ENCODE results near the gene MAST3. TPM values are rescaled to one million over a fixed set of nuclear protein-coding genes. Genes with fewer than 3 reads are reported as not detected.
A peak's percentile ranks its signal among the peaks of the same experiment; 100 is the strongest.

Gene MAST3
- total and polyA plus RNA-seq, 2 donors (not counting 1 experiment from before 2014, with no cell fraction given): 43.5 to 85.5 TPM

GRCh38 chr19:18058208-18059009 lies 39.2 kb upstream of the MAST3 start:
- peak; percentile 96 for ATAC-seq (ENCODE audit: low read depth)
- peak overlapping the region; percentile 62 for H2AFZ ChIP-seq (ENCODE audit: insufficient read depth, low read depth, low read length, poor library complexity, severe bottlenecking)
- peak overlapping the region; percentile 65 for H3K4me3 Mint-ChIP-seq
- TF ChIP-seq EZH2 (IDR thresholded peaks at IDR 0.05; ENCODE audit: borderline replicate concordance, insufficient read depth, low read depth, low read length, poor library complexity, severe bottlenecking): no peak
- TF ChIP-seq CTCF (IDR thresholded peaks at IDR 0.05): peak; percentile 96
- peaks cover 11 to 13% of the 10 kb centered on the region in 2 donors for H3K4me1 ChIP-seq (ENCODE audit: control insufficient read depth in 2 of 2, insufficient read depth in 2 of 2, low read length in 2 of 2)
- CTCF ChIA-PET: interaction anchor here (0.7 to 12.1 kb wide), 25 partner anchors 11 to 194 kb away, joined by 3 to 345 read pairs (median 4); partner anchors contain the start of genes ARRDC2, CCDC124, IL12RB1 and MAST3
- H3K79me2 ChIP-seq (ENCODE audit: control insufficient read depth, insufficient read depth, low read length): no peaks in the 10 kb centered on the region
- peak overlapping the region; percentile 55 for H3K9ac ChIP-seq (ENCODE audit: low read length)
- no peaks in the 10 kb centered on the region for H3K9me3 Mint-ChIP-seq (ENCODE audit: insufficient read depth)
- peaks cover 0 to 5% of the 10 kb centered on the region in 2 experiments for H3K36me3 ChIP-seq (replicated peaks in 1 of 2; ENCODE audit: control extremely low read depth in 1 of 2, control insufficient read depth in 1 of 2, extremely low read depth in 1 of 2, insufficient read depth in 2 of 2, low read length in 1 of 2)
- peaks cover 20% of the 10 kb centered on the region for H3K4me1 Mint-ChIP-seq
- no peaks in the 10 kb centered on the region for H4K20me1 ChIP-seq (ENCODE audit: control insufficient read depth, insufficient read depth, low read length, poor library complexity, severe bottlenecking)
- H3K27me3 Mint-ChIP-seq: no peaks in the 10 kb centered on the region
- POLR2A ChIA-PET: interaction anchor here (0.5 to 4.2 kb wide), 11 partner anchors 14 to 133 kb away, joined by 4 to 41 read pairs (median 6); partner anchors contain the start of gene ARRDC2
- H3K4me3 ChIP-seq (ENCODE audit: control extremely low read depth in 1 of 5, extremely low read depth in 1 of 5, insufficient read depth in 1 of 5, low read depth in 2 of 5, low read length in 4 of 5): peak overlapping the region in 3 of 5 experiments; percentile 21 to 23 (median 23)
- peak; percentile 90 for DNase-seq
- H3K4me2 ChIP-seq (replicated peaks; ENCODE audit: low read depth, low read length, poor library complexity, severe bottlenecking): peak overlapping the region; percentile 72
- peaks cover 0 to 7% (median 0%) of the 10 kb centered on the region in 3 donors for H3K9me3 ChIP-seq (ENCODE audit: control extremely low read depth in 1 of 3, control insufficient read depth in 2 of 3, insufficient read depth in 1 of 3, low read length in 2 of 3)
- intact Hi-C loops (cut with micrococcal nuclease): loop anchor here (1.0 to 5.0 kb wide), 5 partner anchors 13 to 120 kb away; no protein-coding TSS in a partner anchor
- peak overlapping the region; percentile 89 for H3K27ac Mint-ChIP-seq
- H3K27ac ChIP-seq (ENCODE audit: low read length in 2 of 2): peak overlapping the region; percentile 67 to 71
- WGBS (ENCODE audit: insufficient coverage): 3% methylated on average over 27 of the region's 34 CpGs
- H3K27me3 ChIP-seq (replicated peaks in 1 of 4; ENCODE audit: control extremely low read depth in 1 of 4, control insufficient read depth in 3 of 4, insufficient read depth in 4 of 4, low read length in 3 of 4): no peaks in the 10 kb centered on the region
